Suprapubic skin (tissue), 4 donors: ENCODE data around the gene SIGLEC9.

Experiments
- EP300 ChIP-seq: sonication (generic); formaldehyde crosslinking; IDR thresholded peaks from one replicate; pipeline ENCODE4 v1.6.1; 2017; ENCODE audit warnings: antibody characterized with exemption
- POLR2A ChIP-seq, 2 donors: fragments of 450-650 bp; IDR thresholded peaks; one replicate each; pipeline ENCODE4 v1.6.1; 2017; ENCODE audit warnings: antibody characterized with exemption in 2 of 2, mild to moderate bottlenecking in 2 of 2, moderate library complexity in 2 of 2
- POLR2AphosphoS5 ChIP-seq, 3 donors: sonication (generic); formaldehyde crosslinking; IDR thresholded peaks; one replicate each; pipeline ENCODE4 v1.6.1; 2017; ENCODE audit warnings: antibody characterized with exemption in 3 of 3
- TF ChIP-seq, protein P1 (sequence below), 2 donors: fragments of 200-600 bp in 1 of 2; fragments of 450-650 bp in 1 of 2; sonication (generic) in 1 of 2; IDR thresholded peaks; one replicate each; pipeline ENCODE4 v1.5.1; 2016 to 2019; ENCODE audit warnings: antibody characterized with exemption in 2 of 2, mild to moderate bottlenecking in 1 of 2, moderate library complexity in 1 of 2

DNA sequence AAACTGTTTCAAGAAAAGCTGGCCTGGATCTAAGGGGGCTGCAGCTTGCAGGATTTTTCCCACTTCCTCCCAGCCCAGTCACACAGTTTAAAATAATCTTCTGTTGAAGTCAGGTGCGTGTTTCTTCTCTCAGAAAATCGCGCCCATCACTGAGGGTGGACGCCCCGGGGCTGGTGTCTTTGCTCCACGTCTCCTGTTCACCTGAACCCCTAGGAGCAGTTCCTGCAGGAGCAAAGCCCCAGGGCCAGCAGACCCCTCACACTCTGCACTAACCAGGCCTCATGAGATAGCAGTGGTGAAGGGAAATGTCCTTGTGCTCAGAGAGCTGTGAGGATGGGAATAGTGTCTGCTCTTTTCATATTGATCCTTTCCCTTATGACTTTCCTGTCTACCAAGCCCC is 16.5 kb downstream of the SIGLEC9 start:
- TF ChIP-seq, protein P1, sequence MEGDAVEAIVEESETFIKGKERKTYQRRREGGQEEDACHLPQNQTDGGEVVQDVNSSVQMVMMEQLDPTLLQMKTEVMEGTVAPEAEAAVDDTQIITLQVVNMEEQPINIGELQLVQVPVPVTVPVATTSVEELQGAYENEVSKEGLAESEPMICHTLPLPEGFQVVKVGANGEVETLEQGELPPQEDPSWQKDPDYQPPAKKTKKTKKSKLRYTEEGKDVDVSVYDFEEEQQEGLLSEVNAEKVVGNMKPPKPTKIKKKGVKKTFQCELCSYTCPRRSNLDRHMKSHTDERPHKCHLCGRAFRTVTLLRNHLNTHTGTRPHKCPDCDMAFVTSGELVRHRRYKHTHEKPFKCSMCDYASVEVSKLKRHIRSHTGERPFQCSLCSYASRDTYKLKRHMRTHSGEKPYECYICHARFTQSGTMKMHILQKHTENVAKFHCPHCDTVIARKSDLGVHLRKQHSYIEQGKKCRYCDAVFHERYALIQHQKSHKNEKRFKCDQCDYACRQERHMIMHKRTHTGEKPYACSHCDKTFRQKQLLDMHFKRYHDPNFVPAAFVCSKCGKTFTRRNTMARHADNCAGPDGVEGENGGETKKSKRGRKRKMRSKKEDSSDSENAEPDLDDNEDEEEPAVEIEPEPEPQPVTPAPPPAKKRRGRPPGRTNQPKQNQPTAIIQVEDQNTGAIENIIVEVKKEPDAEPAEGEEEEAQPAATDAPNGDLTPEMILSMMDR (IDR thresholded peaks at IDR 0.05) = no peak
- TF ChIP-seq POLR2AphosphoS5 (IDR thresholded peaks at IDR 0.05) (no peak), POLR2A (IDR thresholded peaks at IDR 0.05) (no peak), EP300 (no peak)
